Prostate gland (tissue), 2 donors: ENCODE data around the gene CTNNBL1.

Source experiments
- POLR2A ChIP-seq: fragments of 450-650 bp; IDR thresholded peaks from one replicate; pipeline ENCODE4 v1.6.1; 2016; ENCODE audit warnings: antibody characterized with exemption, mild to moderate bottlenecking
- POLR2AphosphoS5 ChIP-seq: sonication (generic); formaldehyde crosslinking; IDR thresholded peaks from one replicate; pipeline ENCODE4 v1.6.1; 2017; ENCODE audit warnings: antibody characterized with exemption
- TF ChIP-seq, protein P1 (sequence below), 4 experiments: fragments of 200-600 bp in 2 of 4; fragments of 450-650 bp in 2 of 4; sonication (generic) in 2 of 4; IDR thresholded peaks; 1 replicate in 3 of 4; 2 replicates in 1 of 4; pipeline ENCODE4 v1.5.1; 2016 to 2019; ENCODE audit warnings: antibody characterized with exemption in 4 of 4, mild to moderate bottlenecking in 2 of 4, moderate library complexity in 2 of 4

- TF ChIP-seq POLR2AphosphoS5, result no peak
- TF ChIP-seq, protein P1, sequence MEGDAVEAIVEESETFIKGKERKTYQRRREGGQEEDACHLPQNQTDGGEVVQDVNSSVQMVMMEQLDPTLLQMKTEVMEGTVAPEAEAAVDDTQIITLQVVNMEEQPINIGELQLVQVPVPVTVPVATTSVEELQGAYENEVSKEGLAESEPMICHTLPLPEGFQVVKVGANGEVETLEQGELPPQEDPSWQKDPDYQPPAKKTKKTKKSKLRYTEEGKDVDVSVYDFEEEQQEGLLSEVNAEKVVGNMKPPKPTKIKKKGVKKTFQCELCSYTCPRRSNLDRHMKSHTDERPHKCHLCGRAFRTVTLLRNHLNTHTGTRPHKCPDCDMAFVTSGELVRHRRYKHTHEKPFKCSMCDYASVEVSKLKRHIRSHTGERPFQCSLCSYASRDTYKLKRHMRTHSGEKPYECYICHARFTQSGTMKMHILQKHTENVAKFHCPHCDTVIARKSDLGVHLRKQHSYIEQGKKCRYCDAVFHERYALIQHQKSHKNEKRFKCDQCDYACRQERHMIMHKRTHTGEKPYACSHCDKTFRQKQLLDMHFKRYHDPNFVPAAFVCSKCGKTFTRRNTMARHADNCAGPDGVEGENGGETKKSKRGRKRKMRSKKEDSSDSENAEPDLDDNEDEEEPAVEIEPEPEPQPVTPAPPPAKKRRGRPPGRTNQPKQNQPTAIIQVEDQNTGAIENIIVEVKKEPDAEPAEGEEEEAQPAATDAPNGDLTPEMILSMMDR (IDR thresholded peaks at IDR 0.05), result no peak
- TF ChIP-seq POLR2A, result no peak
Measured at GRCh38 chr20:37901240-37901639, 207.4 kb downstream of the CTNNBL1 start.
